A673 (cell line): ENCODE data around the gene CAND1. TPM values are rescaled to one million over a fixed set of nuclear protein-coding genes. Genes with fewer than 3 reads are reported as not detected.

Experiments used
- BruUV-seq: library from RNA; stranded (reverse); fragments of 400-500 nt; replicated peaks from 2 replicates; lab custom pipeline; 2021; lab: Mats Ljungman, UMichigan
- CTCF ChIA-PET: fragments of 300-600 bp; sonication (Branson Sonifier 250); formaldehyde crosslinking; loops from one replicate; lab custom pipeline; 2022; ENCODE audit warnings: antibody characterized with exemption; lab: Charles Lee
- POLR2A ChIA-PET: fragments of 300-600 bp; sonication (Branson Sonifier 250); formaldehyde crosslinking; loops from one replicate; lab custom pipeline; 2022; ENCODE audit warnings: antibody characterized with exemption; ENCODE audit not compliant: low non-redundant PET; lab: Charles Lee
- DNase-seq: peaks from one replicate; pipeline ENCODE4 v3.0.0-alpha.2; 2015; ENCODE audit warnings: low spot score
- H3K27ac ChIP-seq: fragments of 200-600 bp; sonication (generic); 2 replicates; pipeline ENCODE4 v1.5.1; 2016; ENCODE audit warnings: mixed run types, low read depth, mild to moderate bottlenecking, mixed read lengths, antibody characterized with exemption, low read length; ENCODE audit not compliant: poor library complexity, severe bottlenecking
- H3K27me3 ChIP-seq: fragments of 200-600 bp; sonication (generic); replicated peaks from 2 replicates; pipeline ENCODE4 v1.6.1; 2017; ENCODE audit warnings: mixed run types, low read depth, mild to moderate bottlenecking, mixed read lengths, antibody characterized with exemption, low read length; ENCODE audit not compliant: insufficient read depth, poor library complexity
- H3K36me3 ChIP-seq: fragments of 200-600 bp; sonication (generic); 2 replicates; pipeline ENCODE4 v1.6.1; 2016; ENCODE audit warnings: mixed run types, mild to moderate bottlenecking, mixed read lengths, antibody characterized with exemption, low read length; ENCODE audit not compliant: insufficient read depth, poor library complexity, severe bottlenecking
- H3K4me1 ChIP-seq: fragments of 200-600 bp; sonication (generic); 2 replicates; pipeline ENCODE4 v1.6.1; 2017; ENCODE audit warnings: mixed run types, mild to moderate bottlenecking, mixed read lengths, antibody characterized with exemption, low read length; ENCODE audit not compliant: insufficient read depth, poor library complexity, severe bottlenecking
- H3K4me3 ChIP-seq: fragments of 200-600 bp; sonication (generic); 2 replicates; pipeline ENCODE4 v1.5.1; 2016; ENCODE audit warnings: low read depth, mixed run types, mild to moderate bottlenecking, mixed read lengths, low read length; ENCODE audit not compliant: poor library complexity, severe bottlenecking
- H3K9me3 ChIP-seq: fragments of 200-600 bp; sonication (generic); 2 replicates; pipeline ENCODE4 v1.6.1; 2016; ENCODE audit warnings: mixed run types, low read depth, mild to moderate bottlenecking, mixed read lengths, antibody characterized with exemption, low read length; ENCODE audit not compliant: poor library complexity, severe bottlenecking
- EZH2 ChIP-seq: fragments of 200-600 bp; sonication (generic); IDR thresholded peaks from 2 replicates; pipeline ENCODE4 v1.6.1; 2017; ENCODE audit warnings: borderline replicate concordance, low read depth, mild to moderate bottlenecking, mixed read lengths, antibody characterized with exemption, low read length; ENCODE audit not compliant: poor library complexity, severe bottlenecking
- intact Hi-C: fragments of 100-400 bp; cut with micrococcal nuclease; formaldehyde crosslinking; loops from one replicate; pipeline ENCODE4 v1.10.0; 2022; ENCODE audit not compliant: unreplicated experiment
- total RNA-seq: library from RNA; stranded (reverse); gene quantifications from 2 replicates; pipeline ENCODE4 v1.2.3, GENCODE V29; 2021
- TF ChIP-seq, protein P1 (sequence below): fragments of 300-800, 200-600 bp; sonication (generic); conservative IDR thresholded peaks from 2 replicates; pipeline ENCODE4 v1.5.1; 2017; ENCODE audit warnings: low read depth, mild to moderate bottlenecking, antibody characterized with exemption, low read length, moderate library complexity, mixed read lengths

The CAND1 gene
- total RNA-seq, 1 experiment from 2014 or later, result 195 TPM

- H3K27me3 ChIP-seq, result peaks cover 20% of the 10 kb centered on the region
- H3K4me1 ChIP-seq, result peaks cover 16% of the 10 kb centered on the region
- no peak overlapping the region for H3K4me3 ChIP-seq
- ChIA-PET POLR2A (no interaction called here), CTCF (interaction anchor here (0.5 kb wide), 1 partner anchor 563 kb away, joined by 3 read pairs; no protein-coding TSS in a partner anchor)
- TF ChIP-seq EZH2, result no peak
- TF ChIP-seq, protein P1, sequence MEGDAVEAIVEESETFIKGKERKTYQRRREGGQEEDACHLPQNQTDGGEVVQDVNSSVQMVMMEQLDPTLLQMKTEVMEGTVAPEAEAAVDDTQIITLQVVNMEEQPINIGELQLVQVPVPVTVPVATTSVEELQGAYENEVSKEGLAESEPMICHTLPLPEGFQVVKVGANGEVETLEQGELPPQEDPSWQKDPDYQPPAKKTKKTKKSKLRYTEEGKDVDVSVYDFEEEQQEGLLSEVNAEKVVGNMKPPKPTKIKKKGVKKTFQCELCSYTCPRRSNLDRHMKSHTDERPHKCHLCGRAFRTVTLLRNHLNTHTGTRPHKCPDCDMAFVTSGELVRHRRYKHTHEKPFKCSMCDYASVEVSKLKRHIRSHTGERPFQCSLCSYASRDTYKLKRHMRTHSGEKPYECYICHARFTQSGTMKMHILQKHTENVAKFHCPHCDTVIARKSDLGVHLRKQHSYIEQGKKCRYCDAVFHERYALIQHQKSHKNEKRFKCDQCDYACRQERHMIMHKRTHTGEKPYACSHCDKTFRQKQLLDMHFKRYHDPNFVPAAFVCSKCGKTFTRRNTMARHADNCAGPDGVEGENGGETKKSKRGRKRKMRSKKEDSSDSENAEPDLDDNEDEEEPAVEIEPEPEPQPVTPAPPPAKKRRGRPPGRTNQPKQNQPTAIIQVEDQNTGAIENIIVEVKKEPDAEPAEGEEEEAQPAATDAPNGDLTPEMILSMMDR, result no peak
- no peaks in the 10 kb centered on the region for H3K36me3 ChIP-seq
- H3K9me3 ChIP-seq, result no peaks in the 10 kb centered on the region
- no TSS peak for BruUV-seq
- DNase-seq, result no peak
- intact Hi-C loops, result loop anchor here (2.0 to 5.0 kb wide), 2 partner anchors 685 to 959 kb away; no protein-coding TSS in a partner anchor
- H3K27ac ChIP-seq, result no peak overlapping the region
These were observed 88.4 kb downstream of the CAND1 start for GRCh38 chr12:67357376-67358125.

GRCh38 chr12:67358781-67359338, 89.7 kb downstream of the CAND1 start:
- ChIA-PET CTCF (interaction anchor here (0.6 to 1.2 kb wide), 2 partner anchors 82 to 589 kb away, joined by 3 to 8 read pairs; no protein-coding TSS in a partner anchor), POLR2A (interaction anchor here (0.6 kb wide), 1 partner anchor 25 kb away, joined by 5 read pairs; no protein-coding TSS in a partner anchor)
- Histone ChIP-seq H3K4me3 (no peak overlapping the region), H3K27ac (no peak overlapping the region), H3K36me3 (no peaks in the 10 kb centered on the region), H3K9me3 (no peaks in the 10 kb centered on the region), H3K4me1 (peaks cover 16% of the 10 kb centered on the region), H3K27me3 (peaks cover 23% of the 10 kb centered on the region)
- no peak for TF ChIP-seq EZH2
- TF ChIP-seq, protein P1, result no peak
- BruUV-seq, result no TSS peak
- intact Hi-C loops, result loop anchor here (5.0 kb wide), 1 partner anchor 683 kb away; no protein-coding TSS in a partner anchor
- peak; percentile 88 for DNase-seq

DNA sequence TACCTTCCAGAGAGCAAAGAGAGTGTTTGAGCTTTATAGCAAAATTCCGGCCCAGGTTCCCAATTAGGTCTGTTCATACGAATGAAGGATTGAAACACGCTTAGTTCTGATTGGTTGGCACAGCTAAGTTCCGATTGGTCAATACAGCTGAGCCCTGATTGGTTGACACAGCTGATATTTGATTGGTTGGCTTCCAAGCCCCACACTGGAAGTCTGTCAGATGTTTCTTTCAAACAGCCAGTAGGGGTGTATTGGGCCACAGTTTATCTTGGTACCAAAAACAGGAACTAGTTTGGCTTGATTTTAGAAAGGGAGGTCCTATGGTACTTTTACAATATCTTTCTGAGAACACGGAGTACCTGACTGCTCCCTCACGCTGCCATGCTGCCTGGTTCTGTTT, 93.4 kb downstream of the CAND1 start:
- H3K4me3 ChIP-seq, result no peak overlapping the region
- intact Hi-C loops, result no loop called here
- BruUV-seq, result no TSS peak
- TF ChIP-seq, protein P1, result no peak
- no peak for TF ChIP-seq EZH2
- H3K4me1 ChIP-seq, result peaks cover 16% of the 10 kb centered on the region
- no peak overlapping the region for H3K27ac ChIP-seq
- H3K36me3 ChIP-seq, result no peaks in the 10 kb centered on the region
- ChIA-PET POLR2A (no interaction called here), CTCF (no interaction called here)
- H3K9me3 ChIP-seq, result no peaks in the 10 kb centered on the region
- H3K27me3 ChIP-seq, result peaks cover 14% of the 10 kb centered on the region
- no peak for DNase-seq
